VCaP (cell line): Measurements from ENCODE around the gene LRRC73.
"Not testable (repeated sequence)": the region's sequence is repeated elsewhere in the genome, so short reads cannot be mapped to it uniquely, and the experiment has no call there.

Experiments
- H3K27ac ChIP-seq: fragments of 450-650 bp; 2 replicates; pipeline ENCODE4 v1.5.1; 2017
- CTCF ChIP-seq: fragments of 450-650 bp; conservative IDR thresholded peaks from 2 replicates; pipeline ENCODE4 v1.5.1; 2017; ENCODE audit warnings: mild to moderate bottlenecking, moderate library complexity

Gene LRRC73

GRCh38 chr6:43472515-43472914, 37.6 kb downstream of the LRRC73 start:
- no peak overlapping the region for H3K27ac ChIP-seq
- no peak for TF ChIP-seq CTCF

GRCh38 chr6:43471399-43471798, 38.7 kb downstream of the LRRC73 start:
- H3K27ac ChIP-seq: peak overlapping the region; percentile 33
- TF ChIP-seq CTCF: no peak

- no peak for TF ChIP-seq CTCF
These were observed 40.2 kb downstream of the LRRC73 start for GRCh38 chr6:43469947-43470346.

GRCh38 chr6:43468748-43469681, 41.1 kb downstream of the LRRC73 start:
- no peak for TF ChIP-seq CTCF
- H3K27ac ChIP-seq: no peak overlapping the region

More at GRCh38 chr6:43469947-43470346, 40.2 kb downstream of the LRRC73 start:
- H3K27ac ChIP-seq: no peak overlapping the region

- TF ChIP-seq CTCF: no peak
- H3K27ac ChIP-seq: no peak overlapping the region
These were observed 41.9 kb downstream of the LRRC73 start for GRCh38 chr6:43468240-43468639.

- no peak for TF ChIP-seq CTCF
These were observed 42.4 kb downstream of the LRRC73 start for GRCh38 chr6:43467752-43468151.

GRCh38 chr6:43467265-43467664, 42.9 kb downstream of the LRRC73 start:
- not testable (repeated sequence) for H3K27ac ChIP-seq

More at GRCh38 chr6:43467752-43468151, 42.4 kb downstream of the LRRC73 start:
- no peak overlapping the region for H3K27ac ChIP-seq

- H3K27ac ChIP-seq: no peak overlapping the region
- no peak for TF ChIP-seq CTCF
These were observed 44.2 kb downstream of the LRRC73 start for GRCh38 chr6:43465948-43466347.
